Endometrial microvascular endothelial cells (primary cell): ENCODE measurements around the gene WBP1L. TPM values are rescaled to one million over a fixed set of nuclear protein-coding genes. Genes with fewer than 3 reads are reported as not detected.
"Not testable (repeated sequence)": the region's sequence is repeated elsewhere in the genome, so short reads cannot be mapped to it uniquely, and the experiment has no call there.

Source experiments
- in situ Hi-C: cut with HindIII; loops from 2 replicates; pipeline ENCODE4 v1.10.0; 2017; ENCODE audit warnings: low sequenced_read_pairs, low pct_unique_long_range_greater_than_20kb; ENCODE audit errors: inconsistent ontology term
- total RNA-seq: library from RNA; depleted of rRNA; stranded (reverse); fragments of >200 nt; gene quantifications from one replicate; pipeline ENCODE4 v1.2.3, GENCODE V29; 2015; ENCODE audit errors: inconsistent ontology term

Gene WBP1L
- total RNA-seq, 1 donor from 2014 or later = 35.9 TPM

- in situ Hi-C loops = no loop called here
These were observed 8.7 kb downstream of the WBP1L start for GRCh38 chr10:102752266-102752930.

DNA sequence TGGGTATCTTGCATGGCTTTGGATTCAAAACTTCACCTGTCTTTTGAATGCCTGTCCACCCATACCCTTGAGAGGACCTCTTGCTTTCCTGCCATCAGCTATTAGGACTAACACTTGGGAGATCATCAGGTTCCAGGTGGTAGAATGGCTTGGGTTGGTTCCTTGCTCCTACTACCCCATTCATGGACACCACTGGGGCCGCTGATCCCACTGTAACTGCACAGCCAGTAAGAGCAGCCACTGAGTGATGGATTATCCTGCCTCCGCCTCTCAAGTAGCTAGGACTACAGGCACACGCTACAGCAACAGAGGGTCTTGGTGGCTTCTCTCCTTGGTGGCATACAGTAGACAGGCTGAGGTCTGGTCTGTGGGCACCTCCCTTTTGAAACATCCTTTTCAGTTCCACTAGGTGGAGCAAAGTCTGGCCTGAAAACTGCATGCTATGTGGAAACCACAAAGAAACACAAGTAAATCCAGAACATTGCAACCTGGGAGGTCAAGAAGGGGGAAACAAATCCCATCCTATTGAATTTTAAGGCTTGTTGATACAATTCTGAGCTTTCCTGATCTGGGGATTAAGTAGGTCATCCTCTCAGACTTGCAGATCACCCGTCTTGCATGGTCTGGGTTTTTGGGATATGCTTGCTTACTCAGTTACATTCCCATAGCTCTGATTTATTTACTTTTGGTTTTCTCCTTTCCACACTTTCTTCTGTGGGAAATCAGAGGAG is 9.4 kb downstream of the WBP1L start:
- in situ Hi-C loops = no loop called here

DNA sequence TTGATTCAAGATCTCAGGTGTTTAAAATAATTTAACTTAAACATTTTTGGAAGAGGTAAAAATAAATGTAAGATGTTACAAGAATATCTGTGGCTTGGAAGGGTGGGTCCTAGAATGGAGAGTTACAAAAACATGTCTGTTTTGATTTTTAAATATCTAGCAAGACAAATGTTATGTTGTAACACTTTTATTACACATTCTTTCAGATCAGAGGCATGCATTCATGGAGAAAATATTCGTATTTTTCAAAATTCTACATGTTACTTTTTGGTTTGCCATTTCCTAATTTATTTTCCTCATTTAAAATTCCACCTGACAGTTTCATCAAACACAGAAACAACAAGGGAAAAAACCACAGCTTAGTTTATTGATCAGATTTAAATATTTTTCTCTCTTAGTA is 10.0 kb downstream of the WBP1L start:
- in situ Hi-C loops = no loop called here

DNA sequence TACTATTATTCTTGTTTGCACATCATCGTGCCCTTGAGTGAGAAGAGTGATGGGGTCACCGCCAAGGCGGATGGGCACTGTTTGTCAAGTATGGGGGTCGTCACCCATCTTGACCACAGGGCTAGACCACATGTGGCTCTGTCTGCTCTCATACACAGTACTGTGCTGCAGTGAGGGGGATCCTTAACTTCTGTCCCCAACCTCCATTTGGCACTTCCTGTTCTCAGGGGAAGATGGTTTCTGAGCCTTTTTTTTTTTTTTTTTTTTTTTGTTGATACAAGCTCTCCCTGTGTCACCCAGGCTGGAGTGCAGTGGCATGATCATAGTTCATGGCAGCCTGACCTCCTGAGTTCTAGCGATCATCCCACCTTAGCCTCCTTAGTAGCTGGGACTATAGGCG is 13.6 kb downstream of the WBP1L start:
- in situ Hi-C loops = no loop called here

DNA sequence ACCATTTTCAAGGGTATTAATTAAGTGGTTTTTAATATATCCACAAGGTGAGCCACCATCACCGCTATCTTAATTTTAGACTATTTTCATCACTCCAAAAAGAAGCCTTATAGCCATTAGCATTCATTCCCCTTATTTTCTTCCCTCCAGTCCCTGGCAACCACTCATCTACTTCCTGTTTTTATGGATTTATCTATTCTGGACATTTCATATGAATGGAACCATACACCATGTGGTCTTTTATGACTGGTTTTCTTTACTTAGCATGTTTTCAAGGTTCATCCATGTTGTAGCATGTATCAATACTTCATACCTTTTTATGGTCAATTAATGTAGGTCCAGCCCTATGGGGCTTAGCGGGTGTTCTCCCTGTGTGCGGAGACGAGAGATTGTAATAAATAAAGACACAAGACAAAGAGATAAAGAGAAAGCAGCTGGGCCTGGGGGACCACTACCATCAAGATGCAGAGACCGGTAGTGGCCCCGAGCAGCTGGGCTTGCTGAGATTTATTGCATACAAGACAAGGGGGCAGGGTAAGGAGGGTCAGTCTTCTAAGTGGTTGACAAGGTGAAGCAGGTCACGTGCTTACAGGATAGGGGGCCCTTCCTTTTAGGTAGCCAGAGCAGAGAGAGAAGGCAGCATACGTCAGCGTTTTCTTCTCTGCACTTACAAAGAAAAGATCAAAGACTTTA is 14.6 kb downstream of the WBP1L start:
- in situ Hi-C loops = no loop called here

DNA sequence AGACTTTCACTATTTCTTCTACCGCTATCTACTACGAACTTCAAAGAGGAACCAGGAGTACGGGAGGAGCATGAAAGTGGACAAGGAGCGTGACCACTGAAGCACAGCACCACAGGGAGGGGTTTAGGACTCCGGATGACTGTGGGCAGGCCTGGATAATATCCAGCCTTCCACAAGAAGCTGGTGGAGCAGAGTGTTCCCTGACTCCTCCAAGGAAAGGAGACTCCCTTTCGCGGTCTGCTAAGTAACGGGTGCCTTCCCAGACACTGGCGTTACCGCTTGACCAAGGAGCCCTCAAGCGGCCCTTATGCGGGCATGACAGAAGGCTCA is 15.2 kb downstream of the WBP1L start:
- in situ Hi-C loops = not testable (repeated sequence)

GRCh38 chr10:102759497-102760210 is 15.9 kb downstream of the WBP1L start:
- in situ Hi-C loops = no loop called here

DNA sequence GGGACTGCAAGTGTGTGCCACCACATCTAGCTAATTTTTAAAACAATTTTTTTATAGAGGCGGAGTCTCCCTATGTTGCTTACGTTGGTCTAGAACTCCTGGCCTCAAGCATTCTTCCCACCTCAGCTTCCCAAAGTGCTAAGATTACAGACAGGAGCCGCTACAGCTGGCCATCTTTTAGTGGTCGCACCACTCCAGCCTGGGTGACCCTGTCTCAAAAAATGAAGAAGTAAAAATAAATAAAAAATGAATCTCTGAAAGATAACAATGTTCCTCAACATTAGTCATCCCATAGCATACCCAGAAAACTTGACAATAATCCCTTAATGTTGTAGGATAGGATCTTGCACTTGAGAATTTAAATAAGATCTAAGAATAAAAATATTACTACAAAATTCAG is 18.2 kb downstream of the WBP1L start:
- in situ Hi-C loops = no loop called here

DNA sequence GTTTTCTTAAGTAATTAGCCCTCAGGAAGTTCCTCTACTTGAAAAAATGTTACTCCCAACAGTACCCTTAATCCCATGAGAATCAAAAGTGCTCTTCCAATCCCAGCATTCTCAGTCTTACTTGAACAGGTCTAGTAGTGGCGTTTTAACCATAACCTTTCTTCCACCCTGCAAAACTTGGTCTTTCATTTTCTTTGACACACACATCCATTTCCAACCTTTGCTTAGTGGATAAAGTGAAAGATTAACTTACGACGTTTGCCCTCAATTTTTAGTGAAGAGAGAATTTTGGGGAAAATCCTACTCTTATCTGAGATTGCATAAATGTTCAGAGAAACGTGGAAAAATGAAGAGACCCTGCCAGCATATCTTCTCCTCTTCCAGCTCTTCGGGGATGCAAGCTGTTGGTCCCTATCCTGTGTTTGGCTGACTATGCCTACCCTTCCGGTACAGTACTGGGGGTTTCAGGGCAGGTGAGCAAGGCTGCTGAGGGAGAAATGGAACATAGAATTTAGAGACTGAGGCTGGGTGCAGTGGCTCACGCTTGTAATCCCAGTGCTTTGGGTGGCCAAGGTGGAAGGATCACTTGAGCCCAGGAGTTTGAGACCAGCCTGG is 18.8 kb downstream of the WBP1L start:
- in situ Hi-C loops = no loop called here

GRCh38 chr10:102763037-102763607 is 19.4 kb downstream of the WBP1L start:
- in situ Hi-C loops = no loop called here

DNA sequence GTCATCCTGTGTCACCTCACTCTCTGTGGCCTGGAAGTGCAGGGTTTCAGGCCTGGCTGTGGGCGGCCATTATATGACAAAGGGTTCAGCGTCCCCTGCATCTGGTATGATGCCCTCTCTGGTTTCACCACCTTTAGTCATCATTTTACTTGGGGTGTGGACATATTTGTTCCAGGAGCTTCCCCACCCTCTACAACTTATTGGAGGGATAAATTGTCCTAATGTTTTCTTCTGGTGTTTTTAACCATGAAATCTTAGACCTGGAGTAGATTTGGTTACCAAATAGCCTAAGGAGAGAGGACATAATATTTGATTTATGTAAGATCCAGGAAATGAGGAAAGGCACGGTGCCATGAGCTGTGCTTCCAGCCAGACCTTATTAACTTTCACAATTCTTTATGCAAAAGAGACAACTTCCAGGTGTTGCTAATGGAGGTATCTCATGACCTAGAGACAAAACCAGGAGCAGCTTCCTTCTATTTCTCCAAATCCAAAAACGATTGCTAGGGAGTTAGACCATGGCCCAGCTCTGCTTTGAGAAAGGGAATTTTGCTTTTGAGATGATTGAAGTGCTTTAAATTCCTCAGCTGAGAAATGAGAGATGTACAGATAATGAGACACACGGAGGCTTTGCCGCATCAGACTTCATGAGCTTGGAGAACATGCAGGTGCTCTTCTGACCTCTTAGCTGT is 20.9 kb downstream of the WBP1L start:
- in situ Hi-C loops = no loop called here

DNA sequence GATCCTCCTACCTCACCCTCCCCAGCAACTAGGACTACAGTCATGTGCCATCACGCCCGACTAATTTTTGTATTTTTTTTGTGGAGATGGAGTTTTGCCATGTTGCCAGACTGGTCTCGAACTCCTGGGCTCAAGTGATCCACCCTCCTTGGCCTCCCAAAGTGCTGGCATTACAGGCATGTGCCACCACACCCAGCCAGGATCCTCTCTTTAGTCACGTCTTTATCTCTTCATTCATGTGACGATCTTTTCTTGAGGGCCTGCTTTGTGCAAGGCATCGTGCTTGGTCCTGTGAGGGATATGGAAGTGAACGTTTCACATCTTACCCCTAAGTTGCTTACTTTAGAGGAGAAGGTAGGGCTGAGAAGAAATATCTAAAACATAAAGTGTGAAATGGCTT is 21.6 kb downstream of the WBP1L start:
- in situ Hi-C loops = no loop called here

DNA sequence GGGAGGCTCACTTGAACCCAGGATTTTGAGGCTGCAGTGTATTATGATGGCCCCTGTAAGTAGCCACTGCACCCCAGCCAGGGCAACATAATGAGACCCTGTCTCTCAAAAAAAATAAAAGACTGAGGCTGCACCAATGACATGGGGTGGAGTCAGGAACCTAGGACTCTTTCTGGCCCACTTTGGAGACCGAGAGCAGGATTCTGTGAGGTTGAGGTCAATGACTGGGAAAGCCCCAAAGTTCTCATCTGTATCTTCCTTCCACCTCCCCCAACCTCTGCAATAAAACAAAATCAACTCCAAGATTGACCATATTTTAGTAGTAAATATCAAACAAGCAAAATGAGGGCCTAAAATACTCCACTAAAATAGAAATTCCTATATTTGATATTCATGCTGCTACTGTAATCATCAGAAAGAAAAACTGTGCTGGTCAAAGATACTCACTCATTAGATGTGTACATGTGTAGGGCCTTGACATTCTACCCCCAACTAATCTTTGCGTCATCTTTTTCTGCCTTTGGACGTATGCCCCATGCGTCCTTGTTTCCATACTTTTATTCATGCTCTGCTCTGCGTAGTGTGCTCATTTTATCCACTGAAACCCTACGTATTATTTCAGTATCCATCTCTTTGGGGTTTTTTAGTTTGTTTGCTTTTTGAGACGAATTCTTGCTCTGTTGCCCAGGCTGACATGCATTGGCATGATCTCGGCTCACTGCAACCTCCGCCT is 23.8 kb downstream of the WBP1L start:
- in situ Hi-C loops = no loop called here

DNA sequence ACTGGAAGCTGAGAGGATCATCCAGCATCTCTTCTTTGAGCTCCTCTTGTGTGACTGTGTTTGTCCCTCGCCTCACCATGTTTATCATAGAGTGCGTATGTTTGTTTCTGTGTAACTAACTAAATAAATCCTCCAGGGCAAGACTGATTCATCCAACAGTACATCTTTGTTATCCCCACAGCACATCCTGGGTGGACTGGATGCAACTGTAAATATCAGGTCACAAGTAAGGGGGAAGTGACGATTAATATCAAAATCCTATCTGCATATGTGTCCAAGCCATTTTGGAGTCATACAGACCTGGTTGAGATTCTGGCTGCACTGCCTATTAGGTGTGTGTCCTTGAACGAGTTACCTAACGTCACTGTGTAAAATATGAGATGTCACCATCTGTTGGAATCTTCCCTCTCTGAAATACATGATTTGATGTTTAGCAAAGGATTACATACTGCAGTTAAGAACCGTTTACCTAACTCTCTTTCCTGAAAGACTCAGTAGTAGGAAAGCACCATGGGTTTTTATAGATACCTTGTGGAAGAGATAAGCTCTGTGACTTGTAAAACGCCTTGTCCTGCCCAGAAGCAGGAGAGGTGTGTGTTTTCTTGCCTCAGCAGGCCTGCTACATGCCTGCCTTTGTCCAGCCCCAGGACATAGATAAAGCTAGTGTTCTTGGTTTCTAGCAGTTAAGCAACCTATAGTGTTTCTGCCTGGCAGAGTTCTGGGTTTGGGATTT is 25.8 kb downstream of the WBP1L start:
- in situ Hi-C loops = no loop called here

GRCh38 chr10:102770108-102770482 is 26.3 kb downstream of the WBP1L start:
- in situ Hi-C loops = no loop called here

- in situ Hi-C loops = no loop called here
These were observed 27.0 kb downstream of the WBP1L start for GRCh38 chr10:102770792-102771191.

DNA sequence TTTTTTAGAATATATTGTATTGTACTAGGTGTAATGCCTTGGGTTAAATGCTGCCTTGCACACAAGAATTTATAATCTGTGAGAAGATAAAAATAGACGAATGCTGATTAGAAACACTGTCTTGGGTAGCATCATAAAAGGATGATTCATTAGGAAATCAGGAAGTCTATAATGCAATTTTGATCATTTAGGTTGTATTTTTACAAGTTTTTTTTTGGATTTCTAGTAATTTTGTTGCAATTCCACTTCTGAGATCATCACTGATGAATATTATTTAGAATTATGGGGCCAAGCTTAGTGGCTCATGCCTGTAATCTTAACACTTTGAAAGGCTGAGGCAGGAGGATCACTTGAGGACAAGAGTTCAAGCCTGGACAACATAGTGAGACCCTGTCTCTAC is 29.6 kb downstream of the WBP1L start:
- in situ Hi-C loops = no loop called here
